A549 (cell line): ENCODE measurements around the gene GFPT1.

ENCODE experiments used
- PHF8 ChIP-seq: fragments of 200-600 bp; sonication (generic); IDR thresholded peaks from 2 replicates; pipeline ENCODE4 v1.6.1; 2016; ENCODE audit warnings: low read depth, mild to moderate bottlenecking, antibody characterized with exemption, moderate library complexity, borderline replicate concordance
- RAD21 ChIP-seq, 2 experiments: fragments of >200 bp in 1 of 2; sonication (Bioruptor Twin) in 1 of 2; formaldehyde crosslinking in 1 of 2; IDR thresholded peaks in 1 of 2; conservative IDR thresholded peaks in 1 of 2; 2 replicates in 1 of 2; 3 replicates in 1 of 2; pipeline ENCODE4 v1.6.1; 2012 to 2018; ENCODE audit warnings: inconsistent platforms in 1 of 2
- RFX5 ChIP-seq: fragments of 450-650 bp; IDR thresholded peaks from 2 replicates; pipeline ENCODE4 v1.7.1; 2014; ENCODE audit warnings: antibody characterized with exemption, mild to moderate bottlenecking, moderate library complexity

DNA sequence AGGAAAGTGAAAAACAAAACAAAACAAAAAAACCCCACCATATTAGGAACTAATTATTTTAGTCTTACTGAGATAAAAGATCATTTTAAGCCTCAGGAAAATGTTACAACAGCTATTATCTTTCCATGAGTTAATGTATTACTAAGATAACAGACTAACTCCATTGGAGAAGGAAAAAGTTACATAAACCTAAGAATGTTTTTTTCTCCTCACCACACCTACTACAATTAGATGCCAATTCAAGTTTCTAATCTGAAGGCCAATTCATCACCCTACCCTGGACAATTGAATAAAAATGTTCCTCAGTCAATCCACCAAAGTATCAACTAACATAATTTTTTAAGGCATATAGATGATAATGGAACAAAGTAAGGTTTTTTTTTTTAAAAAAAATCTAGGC lies 10.2 kb upstream of the GFPT1 start:
- TF ChIP-seq RAD21 (conservative IDR thresholded peaks at IDR 0.05 in 1 of 2, IDR thresholded peaks at IDR 0.05 in 1 of 2), result no peak
- TF ChIP-seq PHF8, result no peak
- TF ChIP-seq RFX5, result no peak
